MM.1S (cell line): ENCODE results near the gene ELOB.

Experiments used
- DNase-seq: peaks from one replicate; pipeline ENCODE4 v3.0.0-alpha.2; 2015
- H2AFZ ChIP-seq: fragments of 300-600 bp; sonication (generic); 2 replicates; pipeline ENCODE4 v1.6.0; 2016; ENCODE audit warnings: antibody characterized with exemption, low read length
- H3F3A ChIP-seq: fragments of 300-600 bp; sonication (generic); 2 replicates; pipeline ENCODE4 v1.6.1; 2016; ENCODE audit warnings: mild to moderate bottlenecking, antibody characterized with exemption, low read length, moderate library complexity, mixed read lengths; ENCODE audit not compliant: insufficient read depth
- H3K27ac ChIP-seq: fragments of 300-600 bp; sonication (generic); 2 replicates; pipeline ENCODE4 v1.5.1; 2016; ENCODE audit warnings: mild to moderate bottlenecking, low read length
- H3K27me3 ChIP-seq: fragments of 300-600 bp; sonication (generic); replicated peaks from 2 replicates; pipeline ENCODE4 v1.6.0; 2016; ENCODE audit warnings: low read length; ENCODE audit not compliant: insufficient read depth
- H3K36me3 ChIP-seq: fragments of 300-600 bp; sonication (generic); replicated peaks from 2 replicates; pipeline ENCODE4 v1.6.1; 2016; ENCODE audit warnings: mild to moderate bottlenecking, low read length, mixed read lengths; ENCODE audit not compliant: insufficient read depth
- H3K4me1 ChIP-seq: fragments of 300-600 bp; sonication (generic); 2 replicates; pipeline ENCODE4 v1.6.1; 2016; ENCODE audit warnings: low read length, mixed read lengths
- H3K4me2 ChIP-seq: fragments of 300-600 bp; sonication (generic); 2 replicates; pipeline ENCODE4 v1.6.0; 2016; ENCODE audit warnings: low read depth, low read length
- H3K4me3 ChIP-seq: fragments of 300-600 bp; sonication (generic); 2 replicates; pipeline ENCODE4 v1.5.1; 2016; ENCODE audit warnings: low read length, mixed read lengths
- H3K79me2 ChIP-seq: fragments of 300-600 bp; sonication (generic); 2 replicates; pipeline ENCODE4 v1.6.1; 2016; ENCODE audit warnings: mixed run types, low read length, mixed read lengths
- H3K9ac ChIP-seq: fragments of 300-600 bp; sonication (generic); 2 replicates; pipeline ENCODE4 v1.6.1; 2016; ENCODE audit warnings: low read length, mixed read lengths
- H3K9me2 ChIP-seq: fragments of 300-600 bp; sonication (generic); replicated peaks from 2 replicates; pipeline ENCODE4 v1.6.1; 2016; ENCODE audit warnings: mild to moderate bottlenecking, low read length, mixed read lengths; ENCODE audit not compliant: insufficient read depth
- H3K9me3 ChIP-seq: fragments of 300-600 bp; sonication (generic); replicated peaks from 2 replicates; pipeline ENCODE4 v1.6.1; 2016; ENCODE audit warnings: mild to moderate bottlenecking, low read length, mixed read lengths; ENCODE audit not compliant: insufficient read depth
- H4K20me1 ChIP-seq: fragments of 300-600 bp; sonication (generic); 2 replicates; pipeline ENCODE4 v1.6.1; 2016; ENCODE audit warnings: mild to moderate bottlenecking, low read length, moderate library complexity, mixed read lengths; ENCODE audit not compliant: insufficient read depth
- EZH2 ChIP-seq: fragments of 300-600 bp; sonication (generic); optimal IDR thresholded peaks from 2 replicates; pipeline ENCODE3; 2017; ENCODE audit warnings: low read depth, mild to moderate bottlenecking, antibody characterized with exemption, low read length, mixed read lengths
- EZH2phosphoT487 ChIP-seq: fragments of 300-600 bp; sonication (generic); IDR thresholded peaks from 2 replicates; pipeline ENCODE4 v1.6.1; 2018; ENCODE audit warnings: antibody characterized with exemption, low read length
- TF ChIP-seq, protein P1 (sequence below): fragments of 300-600 bp; sonication (generic); IDR thresholded peaks from 2 replicates; pipeline ENCODE4 v1.5.1; 2016; ENCODE audit warnings: antibody characterized with exemption, low read length, mixed read lengths

The ELOB gene

DNA sequence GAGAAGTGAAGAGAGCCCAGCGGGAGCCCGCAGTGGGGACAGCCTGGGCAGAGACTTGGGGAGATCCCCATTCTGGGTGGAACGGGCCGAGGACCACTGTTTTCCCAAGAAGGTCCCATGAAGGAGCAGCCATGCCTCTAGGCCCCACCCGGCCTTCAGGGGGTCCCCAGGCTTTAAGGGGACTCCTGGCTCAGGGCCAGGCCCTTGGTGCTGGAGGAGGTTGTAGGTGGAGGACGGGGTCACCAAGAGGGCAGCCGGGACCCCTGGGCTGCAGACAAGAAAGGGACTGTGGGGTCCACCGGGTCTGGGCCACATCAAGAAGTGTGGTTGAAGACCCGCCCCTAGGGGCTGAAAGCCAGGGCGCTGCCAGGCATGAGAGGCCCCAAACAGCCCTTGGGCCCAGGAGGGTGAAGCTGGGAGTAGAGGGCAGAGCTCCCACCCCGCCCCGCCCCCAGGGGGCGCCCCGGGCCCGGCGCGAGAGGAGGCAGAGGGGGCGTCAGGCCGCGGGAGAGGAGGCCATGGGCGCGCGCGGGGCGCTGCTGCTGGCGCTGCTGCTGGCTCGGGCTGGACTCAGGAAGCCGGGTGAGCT, 39.8 kb upstream of the ELOB start, which contains the start of gene PRSS21:
Gene PRSS21 (plus strand): TSS at position 487 of the 589 bp plus-strand sequence. CDS start 32 bp downstream, at position 519.
- H3K9ac ChIP-seq: no peak within 1 kb of the TSS
- H3K9me3 ChIP-seq: no peaks in the 10 kb centered on the region
- H3K36me3 ChIP-seq: no peaks in the 10 kb centered on the region
- H2AFZ ChIP-seq: no peak within 1 kb of the TSS
- no peak for DNase-seq
- no peak within 1 kb of the TSS for H3K27ac ChIP-seq
- H3K79me2 ChIP-seq: no peaks in the 10 kb centered on the region
- H3F3A ChIP-seq: no peaks in the 10 kb centered on the region
- no peaks in the 10 kb centered on the region for H4K20me1 ChIP-seq
- no peak within 1 kb of the TSS for H3K4me2 ChIP-seq
- no peak for TF ChIP-seq EZH2phosphoT487
- TF ChIP-seq, protein P1, sequence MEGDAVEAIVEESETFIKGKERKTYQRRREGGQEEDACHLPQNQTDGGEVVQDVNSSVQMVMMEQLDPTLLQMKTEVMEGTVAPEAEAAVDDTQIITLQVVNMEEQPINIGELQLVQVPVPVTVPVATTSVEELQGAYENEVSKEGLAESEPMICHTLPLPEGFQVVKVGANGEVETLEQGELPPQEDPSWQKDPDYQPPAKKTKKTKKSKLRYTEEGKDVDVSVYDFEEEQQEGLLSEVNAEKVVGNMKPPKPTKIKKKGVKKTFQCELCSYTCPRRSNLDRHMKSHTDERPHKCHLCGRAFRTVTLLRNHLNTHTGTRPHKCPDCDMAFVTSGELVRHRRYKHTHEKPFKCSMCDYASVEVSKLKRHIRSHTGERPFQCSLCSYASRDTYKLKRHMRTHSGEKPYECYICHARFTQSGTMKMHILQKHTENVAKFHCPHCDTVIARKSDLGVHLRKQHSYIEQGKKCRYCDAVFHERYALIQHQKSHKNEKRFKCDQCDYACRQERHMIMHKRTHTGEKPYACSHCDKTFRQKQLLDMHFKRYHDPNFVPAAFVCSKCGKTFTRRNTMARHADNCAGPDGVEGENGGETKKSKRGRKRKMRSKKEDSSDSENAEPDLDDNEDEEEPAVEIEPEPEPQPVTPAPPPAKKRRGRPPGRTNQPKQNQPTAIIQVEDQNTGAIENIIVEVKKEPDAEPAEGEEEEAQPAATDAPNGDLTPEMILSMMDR: 0 out of 2 replicates have a peak, but pooled peaks have one; percentile 5
- no peak within 1 kb of the TSS for H3K4me3 ChIP-seq
- H3K27me3 ChIP-seq: peaks cover 92% of the 10 kb centered on the region
- no peaks in the 10 kb centered on the region for H3K4me1 ChIP-seq
- H3K9me2 ChIP-seq: no peaks in the 10 kb centered on the region

- no peak for DNase-seq
- H3K27ac ChIP-seq: no peak overlapping the region
- no peak overlapping the region for H2AFZ ChIP-seq
- no peaks in the 10 kb centered on the region for H3K9me3 ChIP-seq
- no peaks in the 10 kb centered on the region for H3F3A ChIP-seq
- no peak overlapping the region for H3K4me2 ChIP-seq
- no peaks in the 10 kb centered on the region for H4K20me1 ChIP-seq
- peaks cover 90% of the 10 kb centered on the region for H3K27me3 ChIP-seq
- no peaks in the 10 kb centered on the region for H3K36me3 ChIP-seq
- no peak overlapping the region for H3K4me3 ChIP-seq
- no peaks in the 10 kb centered on the region for H3K79me2 ChIP-seq
- TF ChIP-seq EZH2phosphoT487 (no peak), EZH2 (no peak)
- TF ChIP-seq, protein P1: no peak
- no peaks in the 10 kb centered on the region for H3K4me1 ChIP-seq
- H3K9ac ChIP-seq: no peak overlapping the region
- H3K9me2 ChIP-seq: no peaks in the 10 kb centered on the region
Observed at GRCh38 chr16:2815299-2815771, 38.3 kb upstream of the ELOB start.

DNA sequence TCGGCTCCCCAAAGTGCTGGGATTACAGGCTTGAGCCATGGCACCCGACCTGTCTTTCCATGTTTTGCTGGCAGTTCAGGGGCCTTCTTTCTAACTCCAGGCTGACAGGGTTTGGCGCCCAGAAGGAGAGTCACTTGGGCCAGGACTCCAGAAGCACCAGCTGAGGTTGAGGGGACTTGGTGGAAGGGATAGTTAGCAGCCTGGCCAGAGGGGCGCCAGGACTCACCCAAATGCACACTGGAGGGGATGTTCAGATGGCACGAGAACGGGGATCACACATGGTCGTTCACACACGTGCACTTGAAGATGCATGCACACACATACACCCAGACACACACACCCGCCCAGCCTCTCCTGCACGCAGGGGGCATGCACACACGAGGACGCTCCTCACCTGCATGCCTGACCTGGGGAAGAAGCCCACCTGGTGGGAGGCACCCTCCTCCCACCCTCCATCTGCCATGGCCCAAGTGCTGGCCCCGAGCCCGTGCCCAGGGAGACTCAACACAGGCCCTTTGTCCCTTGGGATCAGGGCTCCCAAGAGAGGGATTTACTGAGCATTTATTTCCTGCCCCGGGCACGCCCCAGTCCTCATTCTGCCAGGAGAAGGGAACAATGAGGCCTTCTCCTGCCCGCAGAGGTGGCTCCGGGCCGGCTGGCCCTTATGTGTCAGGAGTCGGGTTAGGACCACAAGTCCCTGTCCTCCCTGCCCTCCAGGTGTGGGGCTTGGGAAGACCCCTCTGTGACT, 37.6 kb upstream of the ELOB start:
- no peaks in the 10 kb centered on the region for H3K4me1 ChIP-seq
- no peaks in the 10 kb centered on the region for H3K36me3 ChIP-seq
- TF ChIP-seq, protein P1: no peak
- TF ChIP-seq EZH2: no peak
- no peak for TF ChIP-seq EZH2phosphoT487
- H3F3A ChIP-seq: no peaks in the 10 kb centered on the region
- peaks cover 90% of the 10 kb centered on the region for H3K27me3 ChIP-seq
- H3K4me3 ChIP-seq: no peak overlapping the region
- no peaks in the 10 kb centered on the region for H4K20me1 ChIP-seq
- no peak overlapping the region for H3K9ac ChIP-seq
- no peak for DNase-seq
- no peaks in the 10 kb centered on the region for H3K9me3 ChIP-seq
- no peaks in the 10 kb centered on the region for H3K79me2 ChIP-seq
- H2AFZ ChIP-seq: no peak overlapping the region
- H3K4me2 ChIP-seq: no peak overlapping the region
- no peak overlapping the region for H3K27ac ChIP-seq
- no peaks in the 10 kb centered on the region for H3K9me2 ChIP-seq
